Measurements from ENCODE around the gene SULF2. TPM values are rescaled to one million over a fixed set of nuclear protein-coding genes. Genes with fewer than 3 reads are reported as not detected.

SULF2 gene
- total RNA-seq, 1 donor from 2014 or later, result 52.8 TPM

GRCh38 chr20:47753576-47754387 is 31.5 kb downstream of the SULF2 start:
- Histone ChIP-seq H3K4me3 (no peak overlapping the region), H3K27ac (no peak overlapping the region), H3K36me3 (no peaks in the 10 kb centered on the region), H3K4me1 (peaks cover 9% of the 10 kb centered on the region), H3K27me3 (peaks cover 5% of the 10 kb centered on the region), H3K9me3 (no peaks in the 10 kb centered on the region)
- TF ChIP-seq CTCF (IDR thresholded peaks at IDR 0.05), result no peak
- intact Hi-C loops (cut with DNase I), result no loop called here
- no peak for ATAC-seq
- DNase-seq, result no peak

- DNase-seq (no peak), ATAC-seq (no peak)
- no peaks in the 10 kb centered on the region for H3K36me3 ChIP-seq
- H3K27me3 ChIP-seq, result no peaks in the 10 kb centered on the region
- H3K27ac ChIP-seq, result no peak overlapping the region
- peaks cover 14% of the 10 kb centered on the region for H3K4me1 ChIP-seq
- no peak overlapping the region for H3K4me3 ChIP-seq
- intact Hi-C loops (cut with DNase I), result no loop called here
- no peaks in the 10 kb centered on the region for H3K9me3 ChIP-seq
- TF ChIP-seq CTCF (IDR thresholded peaks at IDR 0.05), result no peak
Observed at GRCh38 chr20:47751449-47751848, 33.8 kb downstream of the SULF2 start.

GRCh38 chr20:47749339-47749738 is 35.9 kb downstream of the SULF2 start:
- Histone ChIP-seq H3K4me1 (peaks cover 14% of the 10 kb centered on the region), H3K36me3 (no peaks in the 10 kb centered on the region), H3K4me3 (no peak overlapping the region), H3K27me3 (no peaks in the 10 kb centered on the region), H3K27ac (peak overlapping the region; percentile 8), H3K9me3 (no peaks in the 10 kb centered on the region)
- DNase-seq, result no peak
- peak; percentile 40 for ATAC-seq
- intact Hi-C loops (cut with DNase I), result no loop called here
- no peak for TF ChIP-seq CTCF (IDR thresholded peaks at IDR 0.05)

- TF ChIP-seq CTCF (IDR thresholded peaks at IDR 0.05), result no peak
- no peak overlapping the region for H3K4me3 ChIP-seq
- peak overlapping the region; percentile 8 for H3K27ac ChIP-seq
- no peaks in the 10 kb centered on the region for H3K36me3 ChIP-seq
- DNase-seq (no peak), ATAC-seq (peak; percentile 55)
- no peaks in the 10 kb centered on the region for H3K27me3 ChIP-seq
- peaks cover 14% of the 10 kb centered on the region for H3K4me1 ChIP-seq
- H3K9me3 ChIP-seq, result no peaks in the 10 kb centered on the region
- intact Hi-C loops (cut with DNase I), result no loop called here
Observed at GRCh38 chr20:47748823-47749222, 36.5 kb downstream of the SULF2 start.

GRCh38 chr20:47748069-47748468 is 37.2 kb downstream of the SULF2 start:
- no peak for TF ChIP-seq CTCF (IDR thresholded peaks at IDR 0.05)
- DNase-seq (no peak), ATAC-seq (no peak)
- H3K27ac ChIP-seq, result no peak overlapping the region
- no peak overlapping the region for H3K4me3 ChIP-seq
- no peaks in the 10 kb centered on the region for H3K9me3 ChIP-seq
- H3K36me3 ChIP-seq, result no peaks in the 10 kb centered on the region
- intact Hi-C loops (cut with DNase I), result no loop called here
- H3K4me1 ChIP-seq, result peaks cover 14% of the 10 kb centered on the region
- no peaks in the 10 kb centered on the region for H3K27me3 ChIP-seq
